ENCODE data around the gene CPA4. TPM values are rescaled to one million over a fixed set of nuclear protein-coding genes. Genes with fewer than 3 reads are reported as not detected.

The CPA4 gene
- total RNA-seq, 1 donor from 2014 or later = 63.8 TPM

- no peak for DNase-seq
Observed at GRCh38 chr7:130366564-130366963, 73.6 kb downstream of the CPA4 start.

DNA sequence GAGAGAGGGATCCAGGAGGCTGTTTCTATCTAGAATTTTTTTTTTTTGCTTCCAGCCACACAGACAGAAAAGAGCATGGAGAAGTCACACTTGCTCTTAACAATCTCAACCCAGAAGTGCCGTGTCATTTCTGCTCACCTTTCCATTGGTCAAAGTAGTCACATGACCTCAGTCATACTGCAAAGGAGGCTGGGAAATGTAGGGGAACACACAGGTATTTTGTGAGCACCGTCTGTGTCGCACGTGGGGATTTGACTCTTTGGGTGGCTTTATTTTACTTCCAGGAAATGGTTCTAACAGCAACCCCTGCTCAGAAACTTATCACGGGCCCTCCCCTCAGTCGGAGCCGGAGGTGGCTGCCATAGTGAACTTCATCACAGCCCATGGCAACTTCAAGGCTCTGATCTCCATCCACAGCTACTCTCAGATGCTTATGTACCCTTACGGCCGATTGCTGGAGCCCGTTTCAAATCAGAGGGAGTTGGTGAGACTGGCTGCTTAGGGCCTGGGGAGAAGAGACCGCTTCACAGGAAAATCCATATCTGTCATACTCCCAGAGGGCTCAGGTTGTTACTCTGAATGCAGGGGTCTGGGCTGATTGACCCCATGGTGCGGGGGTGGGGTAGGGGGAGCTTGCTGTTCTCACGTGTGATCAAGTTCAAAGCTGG lies 74.3 kb downstream of the CPA4 start:
- no peak for DNase-seq

- no peak for DNase-seq
Observed at GRCh38 chr7:130367836-130368746, 75.1 kb downstream of the CPA4 start.

GRCh38 chr7:130369110-130369711 lies 76.2 kb downstream of the CPA4 start:
- DNase-seq = no peak

DNA sequence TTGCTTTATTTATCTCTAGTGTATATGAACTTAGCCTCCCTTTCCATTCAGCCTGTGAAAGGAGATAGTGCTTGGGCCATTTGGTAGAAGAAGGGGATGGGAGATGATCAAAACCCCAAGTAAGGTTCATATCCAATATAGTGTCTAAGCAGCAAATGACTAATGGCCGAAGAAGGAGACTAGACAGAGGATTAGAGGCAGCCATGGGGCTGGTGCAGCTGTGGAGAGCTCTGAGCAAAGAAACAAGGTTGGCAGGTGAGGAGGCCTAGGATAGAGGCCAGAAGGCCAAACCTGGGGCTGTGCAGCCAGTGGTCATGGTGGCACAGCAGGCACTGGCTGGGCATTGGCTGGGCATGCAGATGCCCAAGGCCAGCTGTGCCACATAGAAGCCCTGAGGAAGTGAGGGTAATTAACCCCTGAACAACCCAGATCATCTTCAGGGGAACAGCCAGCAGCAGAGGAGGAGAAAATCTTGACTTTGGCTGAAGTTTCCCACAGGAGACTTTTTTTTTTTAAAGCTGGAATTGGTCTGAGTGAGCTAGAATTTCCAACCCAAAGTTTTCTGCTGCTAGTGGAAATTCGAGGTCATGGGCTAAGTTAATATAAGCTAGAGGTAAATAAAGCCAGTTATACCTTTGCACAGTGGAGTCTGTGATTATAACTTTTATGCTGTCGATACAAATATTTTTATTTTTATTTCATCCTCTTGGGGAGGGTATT lies 77.0 kb downstream of the CPA4 start:
- no peak for DNase-seq

- DNase-seq = no peak
Observed at GRCh38 chr7:130371046-130371445, 78.1 kb downstream of the CPA4 start.

DNA sequence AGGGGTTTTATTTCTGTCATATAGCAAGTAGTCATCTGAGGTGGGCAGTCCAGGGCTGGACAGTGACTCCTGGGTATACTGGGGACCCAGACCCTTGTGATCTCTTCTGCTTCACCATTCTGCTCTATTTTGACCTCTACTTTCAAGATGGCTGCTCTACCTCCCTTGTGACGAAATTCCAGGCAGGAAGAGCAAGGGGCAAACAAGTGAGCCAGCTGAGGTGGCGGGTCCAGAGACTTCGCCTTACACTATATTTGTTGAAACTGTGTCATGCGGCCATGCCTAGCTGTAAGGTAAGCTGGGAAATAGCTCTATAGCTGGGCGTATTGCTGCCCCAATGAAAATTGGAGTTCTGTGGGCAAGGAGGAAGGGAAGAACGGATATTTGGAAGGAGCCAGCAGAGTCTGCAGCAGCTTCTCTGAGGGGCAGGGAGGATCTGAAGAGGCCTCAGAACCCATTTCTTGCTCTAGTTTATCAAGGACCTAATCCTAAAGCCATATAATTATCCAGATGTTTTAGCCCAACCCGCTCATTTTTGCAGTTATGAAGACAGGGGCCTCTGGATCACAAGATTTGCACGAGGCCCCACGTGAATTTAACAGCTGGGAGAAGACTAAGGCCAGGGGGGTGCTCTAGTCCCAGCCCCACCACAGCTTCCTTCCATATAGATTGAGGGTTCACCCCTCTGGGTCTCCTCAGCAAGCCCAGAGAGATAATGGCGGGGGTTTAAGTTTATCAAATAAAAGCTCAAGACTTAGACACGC lies 79.6 kb downstream of the CPA4 start:
- DNase-seq = peak; percentile 51

Other genes with a start within 250 kb of the CPA4 start
- gene ZC3HC1, start 241.8 kb upstream of the CPA4 start, total RNA-seq = 10.3 TPM
- gene KLHDC10, start 222.6 kb upstream of the CPA4 start, total RNA-seq = 51.4 TPM
- 12.4 TPM for gene TMEM209, start 87.8 kb upstream of the CPA4 start, total RNA-seq
- gene SSMEM1, start 85.3 kb upstream of the CPA4 start, total RNA-seq = not detected
- not detected for gene CPA2, start 26.3 kb upstream of the CPA4 start, total RNA-seq
- 1.5 TPM for gene CPA5, start 51.7 kb downstream of the CPA4 start, total RNA-seq
- gene CPA1, start 87.3 kb downstream of the CPA4 start, total RNA-seq = 0.79 TPM
- gene CEP41, start 147.9 kb downstream of the CPA4 start, total RNA-seq = 5.4 TPM
- 357 TPM for gene MEST, start 198.9 kb downstream of the CPA4 start, total RNA-seq

Measured in skin of body (tissue), 2 donors.